Glomerular visceral epithelial cell (primary cell): ENCODE measurements around the gene TDRD6.
"Not testable (repeated sequence)": the region's sequence is repeated elsewhere in the genome, so short reads cannot be mapped to it uniquely, and the experiment has no call there.

ENCODE experiments used
- DNase-seq: peaks from one replicate; pipeline ENCODE4 v3.0.0-alpha.2; 2016; ENCODE audit errors: extremely low spot score

Gene TDRD6

GRCh38 chr6:46687619-46688097, at the start of gene TDRD6:
TDRD6 (plus strand) TSS chr6:46687885; CDS start chr6:46688129, 244 bp downstream.
- DNase-seq = no peak

- no peak for DNase-seq
Observed at GRCh38 chr6:46637933-46638332, 49.8 kb upstream of the TDRD6 start.

GRCh38 chr6:46638650-46639049, 49.0 kb upstream of the TDRD6 start:
- no peak for DNase-seq

GRCh38 chr6:46642928-46643751, 44.5 kb upstream of the TDRD6 start:
- DNase-seq = no peak

GRCh38 chr6:46645265-46645664, 42.4 kb upstream of the TDRD6 start:
- no peak for DNase-seq

GRCh38 chr6:46648108-46648507, 39.6 kb upstream of the TDRD6 start:
- not testable (repeated sequence) for DNase-seq

- no peak for DNase-seq
Observed at GRCh38 chr6:46648869-46649492, 38.7 kb upstream of the TDRD6 start.

GRCh38 chr6:46651006-46651405, 36.7 kb upstream of the TDRD6 start:
- no peak for DNase-seq

- DNase-seq = no peak
Observed at GRCh38 chr6:46651816-46652215, 35.9 kb upstream of the TDRD6 start.

- no peak for DNase-seq
Observed at GRCh38 chr6:46652232-46652602, 35.5 kb upstream of the TDRD6 start.

GRCh38 chr6:46652603-46653438, 34.9 kb upstream of the TDRD6 start, which contains the start of the genes CYP39A1 and SLC25A27:
CYP39A1 (minus strand) TSS chr6:46652818; CDS start chr6:46652582, 236 bp downstream.
SLC25A27 (plus strand) TSS chr6:46652975; CDS start chr6:46653193, 218 bp downstream.
- peak; percentile 80 for DNase-seq

GRCh38 chr6:46653439-46654195, 34.1 kb upstream of the TDRD6 start:
- no peak for DNase-seq

GRCh38 chr6:46655803-46656202, 31.9 kb upstream of the TDRD6 start:
- DNase-seq = no peak

- no peak for DNase-seq
Observed at GRCh38 chr6:46657642-46658041, 30.0 kb upstream of the TDRD6 start.

GRCh38 chr6:46661483-46661882, 26.2 kb upstream of the TDRD6 start:
- no peak for DNase-seq

GRCh38 chr6:46667377-46667776, 20.3 kb upstream of the TDRD6 start:
- no peak for DNase-seq

GRCh38 chr6:46674410-46674809, 13.3 kb upstream of the TDRD6 start:
- no peak for DNase-seq

GRCh38 chr6:46676604-46677313, 10.9 kb upstream of the TDRD6 start:
- no peak for DNase-seq

- DNase-seq = no peak
Observed at GRCh38 chr6:46677314-46677654, 10.4 kb upstream of the TDRD6 start.

GRCh38 chr6:46684771-46685170, 2.9 kb upstream of the TDRD6 start:
- DNase-seq = peak; percentile 5
